Measurements from ENCODE around the gene CACNA1H.
"Not testable (repeated sequence)": the region's sequence is repeated elsewhere in the genome, so short reads cannot be mapped to it uniquely, and the experiment has no call there.

CACNA1H gene

DNA sequence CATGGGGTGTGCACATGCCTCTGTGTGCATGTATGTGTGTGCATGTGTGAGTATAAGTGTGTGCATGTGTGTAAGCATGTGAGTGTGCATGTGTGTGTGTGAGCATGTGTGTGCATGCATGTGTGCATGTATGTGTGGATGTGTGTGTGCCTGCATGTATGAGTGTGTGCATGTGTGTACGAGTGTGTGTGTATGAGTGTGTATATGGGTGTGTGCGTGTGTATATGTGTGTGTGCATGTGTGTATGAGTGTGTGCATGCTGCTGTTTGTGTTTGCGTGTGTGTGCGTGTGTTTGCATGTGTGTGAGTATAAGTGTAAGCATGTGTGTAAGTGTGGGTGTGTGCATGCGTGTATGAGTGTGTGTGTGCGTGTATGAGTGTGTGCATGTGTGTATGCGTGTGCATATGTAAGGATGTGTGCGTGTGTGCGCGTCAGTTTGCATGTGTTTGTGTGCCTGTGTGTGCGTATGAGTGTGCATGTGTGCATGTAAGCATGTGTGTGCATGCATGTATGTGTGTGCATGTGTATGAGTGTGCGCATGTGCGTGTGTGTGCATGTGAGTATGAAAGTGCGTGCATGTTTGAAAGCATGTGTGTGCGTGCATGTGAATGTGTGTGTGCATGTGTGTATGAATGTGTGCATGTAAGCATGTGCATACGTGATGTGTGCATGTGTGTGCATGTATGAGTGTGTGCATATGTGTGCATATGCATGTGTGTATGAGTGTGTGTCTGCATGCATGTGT, 111.6 kb downstream of the CACNA1H start:
- DNase-seq (ENCODE audit: low read depth in 2 of 2, low spot score in 1 of 2) = no peak

GRCh38 chr16:1265090-1265630, 112.3 kb downstream of the CACNA1H start:
- no peak for DNase-seq (ENCODE audit: low read depth in 2 of 2, low spot score in 1 of 2)

GRCh38 chr16:1265826-1266225, 112.9 kb downstream of the CACNA1H start:
- DNase-seq (ENCODE audit: low read depth in 2 of 2, low spot score in 1 of 2) = no peak

DNA sequence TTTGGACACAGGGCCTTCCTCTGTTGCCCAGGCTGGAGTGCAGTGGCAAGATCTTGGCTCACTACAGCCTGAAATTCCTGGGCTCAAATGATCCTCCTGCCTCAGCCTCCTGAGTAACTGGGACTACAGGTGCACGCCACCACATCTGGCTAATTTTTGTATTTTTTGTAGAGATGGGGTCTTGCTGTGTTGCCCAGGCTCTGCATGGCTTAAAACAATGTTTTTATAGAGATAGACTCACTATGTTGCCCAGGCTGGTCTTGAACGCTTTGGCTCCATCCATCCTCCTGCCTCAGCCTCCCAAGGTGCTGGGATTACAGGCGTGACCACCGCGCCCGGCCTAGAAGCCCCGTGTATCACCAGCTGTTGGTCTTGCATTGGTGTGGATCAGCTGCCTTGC, 116.5 kb downstream of the CACNA1H start:
- DNase-seq (ENCODE audit: low read depth in 2 of 2, low spot score in 1 of 2) = not testable (repeated sequence)

- DNase-seq (ENCODE audit: low read depth in 2 of 2, low spot score in 1 of 2) = no peak
Observed at GRCh38 chr16:1271380-1271723, 118.4 kb downstream of the CACNA1H start.

Measured in stimulated activated CD8-positive, alpha-beta memory T cell treated with anti-CD3 and anti-CD28 coated beads, Interleukin-4, amount 100 ng/mL, for 4 hours (primary cell).